ENCODE results near the gene DUSP11. TPM values are rescaled to one million over a fixed set of nuclear protein-coding genes. Genes with fewer than 3 reads are reported as not detected.

The DUSP11 gene
- total RNA-seq, 4 donors from 2014 or later = 19.8 to 34.1 (median 25.3) TPM

- no peak for TF ChIP-seq CTCF (IDR thresholded peaks at IDR 0.05)
- TF ChIP-seq POLR2A (IDR thresholded peaks at IDR 0.05) = no peak
- TF ChIP-seq EP300 (IDR thresholded peaks at IDR 0.05) = no peak
- Histone ChIP-seq H3K27me3 (no peaks in the 10 kb centered on the region), H3K4me3 (no peak overlapping the region), H3K36me3 (peaks cover 0 to 75% (median 3%) of the 10 kb centered on the region in 3 donors), H3K27ac (no peak overlapping the region), H3K9me3 (no peaks in the 10 kb centered on the region), H3K4me1 (no peaks in the 10 kb centered on the region)
- DNase-seq (ENCODE audit: low spot score in 2 of 2) = no peak
- WGBS, 2 donors = 93 to 98% methylated on average over 2 of the region's 2 CpGs
Observed at GRCh38 chr2:73749314-73749713, 30.6 kb downstream of the DUSP11 start.

DNA sequence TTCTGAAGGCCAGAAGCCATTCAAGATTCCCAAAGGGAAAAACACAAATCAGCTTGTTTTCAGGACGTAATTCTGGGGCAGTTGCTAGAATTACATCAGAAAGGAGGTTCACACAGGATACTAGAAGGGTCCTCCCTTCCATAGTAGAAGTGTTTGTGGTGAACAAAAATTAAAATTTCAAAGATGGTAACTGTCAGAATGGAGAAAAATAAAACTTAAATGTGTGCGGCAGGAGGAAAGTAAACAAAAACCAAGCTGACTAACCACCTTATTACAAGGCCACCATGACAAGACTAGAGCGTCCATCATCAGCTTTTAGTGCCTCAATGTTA, 33.1 kb downstream of the DUSP11 start:
- no peak for TF ChIP-seq POLR2A (IDR thresholded peaks at IDR 0.05)
- TF ChIP-seq CTCF (IDR thresholded peaks at IDR 0.05) = no peak
- no peak for TF ChIP-seq EP300 (IDR thresholded peaks at IDR 0.05)
- no peaks in the 10 kb centered on the region for H3K4me1 ChIP-seq
- no peak overlapping the region for H3K4me3 ChIP-seq
- DNase-seq (ENCODE audit: low spot score in 2 of 2) = no peak
- peaks cover 3 to 73% (median 4%) of the 10 kb centered on the region in 3 donors for H3K36me3 ChIP-seq
- H3K9me3 ChIP-seq = no peaks in the 10 kb centered on the region
- no peak overlapping the region for H3K27ac ChIP-seq
- WGBS, 2 donors = 74 to 78% methylated on average over 3 of the region's 3 CpGs
- no peaks in the 10 kb centered on the region for H3K27me3 ChIP-seq

DNA sequence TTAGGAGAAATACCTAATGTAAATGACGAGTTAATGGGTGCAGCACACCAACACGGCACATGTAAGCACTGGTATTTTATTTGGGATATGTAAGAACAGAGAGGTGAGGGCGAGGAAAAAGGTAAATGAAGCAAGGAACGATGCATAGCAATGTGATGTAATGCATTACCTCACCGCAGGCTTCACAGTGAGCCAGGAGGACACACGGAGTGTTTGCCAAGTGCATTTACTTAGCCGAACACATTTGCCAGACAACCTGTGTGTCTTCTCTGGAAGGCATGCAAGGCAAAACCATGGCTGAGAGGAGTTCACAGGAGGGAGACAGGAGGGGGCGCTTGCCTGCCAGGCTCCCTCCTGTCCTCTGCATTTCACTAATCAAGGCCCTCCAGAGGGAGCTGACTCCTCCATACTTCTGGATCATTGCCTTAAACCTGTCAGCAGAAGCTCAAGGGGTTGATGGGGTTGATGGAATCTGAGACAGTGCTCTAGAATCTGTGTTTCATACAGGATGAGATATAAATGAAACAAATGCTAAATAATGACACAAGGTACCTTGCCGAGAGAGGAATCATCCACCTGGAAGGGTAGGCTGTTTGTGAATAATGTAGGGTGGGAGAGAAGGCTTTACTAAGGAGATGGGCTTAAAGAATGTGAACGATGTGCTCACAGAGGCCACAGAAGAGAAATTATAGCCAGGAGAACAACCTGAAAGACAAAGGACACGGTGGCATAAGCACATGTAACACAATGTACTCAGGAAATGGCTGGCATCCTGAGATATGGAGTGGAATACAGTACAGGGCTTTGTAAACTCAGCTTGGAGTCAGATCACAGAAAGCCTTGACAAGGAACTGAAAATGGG, 33.7 kb downstream of the DUSP11 start:
- H3K4me1 ChIP-seq = no peaks in the 10 kb centered on the region
- H3K27ac ChIP-seq = no peak overlapping the region
- H3K27me3 ChIP-seq = no peaks in the 10 kb centered on the region
- no peaks in the 10 kb centered on the region for H3K9me3 ChIP-seq
- no peak for DNase-seq (ENCODE audit: low spot score in 2 of 2)
- WGBS, 2 donors = 88% methylated on average over 11 of the region's 11 CpGs
- H3K36me3 ChIP-seq = peaks cover 3 to 73% (median 4%) of the 10 kb centered on the region in 3 donors
- no peak for TF ChIP-seq POLR2A (IDR thresholded peaks at IDR 0.05)
- TF ChIP-seq EP300 (IDR thresholded peaks at IDR 0.05) = peak in 1 of 2 donors; percentile 51
- TF ChIP-seq CTCF (IDR thresholded peaks at IDR 0.05) = no peak
- H3K4me3 ChIP-seq = no peak overlapping the region

DNA sequence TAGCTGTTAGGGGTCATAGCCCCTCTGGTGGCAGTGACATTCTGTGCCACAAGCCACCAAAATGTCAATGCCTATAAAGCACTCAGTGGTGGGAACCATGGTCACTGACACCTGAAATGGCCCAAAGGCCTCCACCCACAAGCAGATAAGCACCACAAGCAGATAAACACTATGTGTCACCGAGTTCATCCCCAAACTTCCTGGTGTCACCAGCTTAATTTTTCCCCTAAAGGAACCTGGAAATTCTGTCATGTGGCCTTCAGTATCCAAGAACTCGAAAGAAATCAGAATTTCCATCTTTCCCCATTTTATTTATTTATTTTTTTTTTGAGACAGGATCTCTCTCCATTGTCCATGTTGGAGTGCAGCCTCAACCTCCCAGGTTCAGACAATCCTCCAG, 39.1 kb downstream of the DUSP11 start:
- Histone ChIP-seq H3K27ac (no peak overlapping the region), H3K9me3 (no peaks in the 10 kb centered on the region), H3K4me3 (no peak overlapping the region), H3K4me1 (peaks cover 0 to 18% (median 8%) of the 10 kb centered on the region in 4 donors), H3K36me3 (peaks cover 0 to 46% (median 4%) of the 10 kb centered on the region in 3 donors), H3K27me3 (no peaks in the 10 kb centered on the region)
- no peak for TF ChIP-seq CTCF (IDR thresholded peaks at IDR 0.05)
- no peak for TF ChIP-seq EP300 (IDR thresholded peaks at IDR 0.05)
- DNase-seq (ENCODE audit: low spot score in 2 of 2) = no peak
- WGBS, 2 donors = 84 to 91% methylated on average over 2 of the region's 2 CpGs

DNA sequence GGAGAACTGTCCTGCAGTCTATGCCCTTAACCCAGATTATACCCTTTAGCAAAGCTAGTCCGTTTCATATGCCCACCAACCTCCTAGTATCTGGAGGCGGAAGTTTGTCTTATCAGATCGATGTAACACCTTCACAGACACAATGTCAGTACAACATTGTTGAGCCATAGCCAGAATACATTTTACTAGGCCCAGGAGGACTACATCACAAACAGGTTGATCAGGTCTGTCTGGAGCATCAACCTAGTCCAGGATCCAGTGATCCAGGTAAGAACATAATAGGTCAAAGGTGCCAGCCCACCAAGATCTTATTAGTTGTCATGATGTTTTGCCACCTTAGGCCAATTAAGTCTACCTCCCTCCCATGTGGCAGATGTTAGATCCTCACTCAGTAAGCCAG, 40.8 kb downstream of the DUSP11 start:
- H3K27me3 ChIP-seq = no peaks in the 10 kb centered on the region
- H3K4me1 ChIP-seq = peaks cover 0 to 25% (median 8%) of the 10 kb centered on the region in 4 donors
- H3K27ac ChIP-seq = no peak overlapping the region
- no peak overlapping the region for H3K4me3 ChIP-seq
- no peaks in the 10 kb centered on the region for H3K9me3 ChIP-seq
- H3K36me3 ChIP-seq = peaks cover 0 to 35% (median 3%) of the 10 kb centered on the region in 3 donors
- DNase-seq (ENCODE audit: low spot score in 2 of 2) = no peak
- no peak for TF ChIP-seq POLR2A (IDR thresholded peaks at IDR 0.05)
- TF ChIP-seq CTCF (IDR thresholded peaks at IDR 0.05) = no peak
- TF ChIP-seq EP300 (IDR thresholded peaks at IDR 0.05) = no peak
- WGBS, 2 donors = 91 to 93% methylated on average over 3 of the region's 3 CpGs
